ENCODE measurements around the gene CCDC92. TPM values are rescaled to one million over a fixed set of nuclear protein-coding genes. Genes with fewer than 3 reads are reported as not detected.

CCDC92 gene
- total and polyA plus RNA-seq, 5 donors from 2014 or later, result 12.9 to 24.1 (median 19.5) TPM

DNA sequence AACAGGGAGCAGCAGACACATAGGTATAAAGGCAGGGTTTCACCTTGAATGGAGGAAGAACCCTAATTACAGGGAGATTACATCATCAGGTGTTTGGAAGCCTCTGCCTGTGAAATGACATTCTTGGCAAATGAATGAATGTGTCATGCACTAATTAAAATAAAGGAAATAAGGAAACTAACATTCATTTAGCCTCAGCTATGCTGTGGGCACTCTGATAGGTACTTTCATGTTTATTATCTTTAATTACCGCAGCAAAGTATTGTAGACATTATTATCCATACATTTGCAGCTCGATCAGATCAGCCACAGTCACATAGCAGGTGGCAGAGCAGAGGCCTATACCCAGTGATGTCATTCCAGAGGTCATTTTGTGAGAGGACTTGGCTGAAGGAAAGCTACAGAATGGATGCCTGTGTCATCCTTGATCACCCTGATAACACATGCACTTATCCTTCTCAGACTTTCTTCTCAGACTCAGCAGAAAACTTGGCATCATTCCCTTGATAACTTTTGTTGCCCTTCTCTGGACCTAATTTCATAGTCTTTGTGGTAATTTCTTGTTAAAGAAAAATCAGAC is 18.8 kb upstream of the CCDC92 start:
- no peaks in the 10 kb centered on the region for H3K4me1 ChIP-seq (ENCODE audit: control insufficient read depth, insufficient read depth, low read length, poor library complexity, severe bottlenecking)
- no peaks in the 10 kb centered on the region for H3K27me3 ChIP-seq (ENCODE audit: control insufficient read depth, insufficient read depth, low read length)
- no peak overlapping the region for H3K4me3 ChIP-seq (ENCODE audit: low read depth, low read length)
- Mint-ChIP-seq H3K4me1 (peaks cover 4 to 45% (median 38%) of the 10 kb centered on the region in 4 donors), H3K27ac (no peak overlapping the region), H3K4me3 (peak overlapping the region in 1 of 4 donors; percentile 64), H3K9me3 (no peaks in the 10 kb centered on the region), H3K27me3 (no peaks in the 10 kb centered on the region), H3K36me3 (peaks cover 52% of the 10 kb centered on the region)
- no peak overlapping the region for H3K27ac ChIP-seq (ENCODE audit: insufficient read depth, low read length, poor library complexity, severe bottlenecking)
- DNase-seq, result no peak
- ATAC-seq (ENCODE audit: low read depth in 2 of 2), result no peak
- no peaks in the 10 kb centered on the region for H3K9me3 ChIP-seq (ENCODE audit: control insufficient read depth in 2 of 2, low read length in 2 of 2)
- H3K36me3 ChIP-seq (ENCODE audit: control insufficient read depth, insufficient read depth, low read length), result peaks cover 36% of the 10 kb centered on the region

GRCh38 chr12:123990511-123990910 is 17.9 kb upstream of the CCDC92 start:
- no peaks in the 10 kb centered on the region for H3K27me3 Mint-ChIP-seq

DNA sequence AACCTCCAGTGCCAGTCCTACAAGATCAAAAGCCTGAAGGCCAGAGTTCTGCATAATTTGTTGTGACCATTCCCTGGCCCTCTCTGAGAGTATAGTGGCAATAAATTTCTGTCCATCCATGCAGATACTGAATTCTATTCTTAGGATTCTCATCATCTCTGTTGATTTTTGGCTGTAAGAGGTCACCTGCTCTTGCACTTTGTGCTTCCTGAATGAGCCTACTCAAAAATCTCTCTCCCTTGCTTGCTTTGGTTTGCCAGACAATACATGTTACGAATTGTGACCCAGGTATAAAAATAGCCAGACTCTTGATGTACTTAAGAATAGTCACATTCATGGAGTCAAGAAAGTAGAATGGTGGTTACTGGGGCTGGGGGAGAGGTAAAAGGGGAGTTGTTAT is 17.1 kb upstream of the CCDC92 start:
- no peaks in the 10 kb centered on the region for H3K27me3 Mint-ChIP-seq
- Histone ChIP-seq H3K4me3 (ENCODE audit: low read depth, low read length) (no peak overlapping the region), H3K27me3 (ENCODE audit: control insufficient read depth, insufficient read depth, low read length) (no peaks in the 10 kb centered on the region), H3K36me3 (ENCODE audit: control insufficient read depth, insufficient read depth, low read length) (peaks cover 32% of the 10 kb centered on the region), H3K27ac (ENCODE audit: insufficient read depth, low read length, poor library complexity, severe bottlenecking) (no peak overlapping the region), H3K9me3 (ENCODE audit: control insufficient read depth in 2 of 2, low read length in 2 of 2) (no peaks in the 10 kb centered on the region), H3K4me1 (ENCODE audit: control insufficient read depth, insufficient read depth, low read length, poor library complexity, severe bottlenecking) (no peaks in the 10 kb centered on the region)
- peaks cover 10 to 39% (median 31%) of the 10 kb centered on the region in 4 donors for H3K4me1 Mint-ChIP-seq
- DNase-seq, result no peak
- H3K36me3 Mint-ChIP-seq, result peaks cover 50% of the 10 kb centered on the region
- H3K9me3 Mint-ChIP-seq, result no peaks in the 10 kb centered on the region
- H3K27ac Mint-ChIP-seq, result no peak overlapping the region
- ATAC-seq (ENCODE audit: low read depth in 2 of 2), result no peak
- H3K4me3 Mint-ChIP-seq, result no peak overlapping the region

More at GRCh38 chr12:123990511-123990910, 17.9 kb upstream of the CCDC92 start:
- peaks cover 32% of the 10 kb centered on the region for H3K36me3 ChIP-seq (ENCODE audit: control insufficient read depth, insufficient read depth, low read length)
- H3K4me1 ChIP-seq (ENCODE audit: control insufficient read depth, insufficient read depth, low read length, poor library complexity, severe bottlenecking), result no peaks in the 10 kb centered on the region
- no peak for ATAC-seq (ENCODE audit: low read depth in 2 of 2)
- no peak overlapping the region for H3K4me3 ChIP-seq (ENCODE audit: low read depth, low read length)
- DNase-seq, result no peak
- Mint-ChIP-seq H3K36me3 (peaks cover 47% of the 10 kb centered on the region), H3K4me1 (peaks cover 4 to 42% (median 32%) of the 10 kb centered on the region in 4 donors), H3K4me3 (no peak overlapping the region), H3K9me3 (no peaks in the 10 kb centered on the region), H3K27ac (peak overlapping the region in 2 of 3 donors; percentile 6 to 27)
- H3K27me3 ChIP-seq (ENCODE audit: control insufficient read depth, insufficient read depth, low read length), result no peaks in the 10 kb centered on the region
- no peaks in the 10 kb centered on the region for H3K9me3 ChIP-seq (ENCODE audit: control insufficient read depth in 2 of 2, low read length in 2 of 2)
- H3K27ac ChIP-seq (ENCODE audit: insufficient read depth, low read length, poor library complexity, severe bottlenecking), result no peak overlapping the region

GRCh38 chr12:123989168-123989567 is 16.5 kb upstream of the CCDC92 start:
- no peak for DNase-seq
- Mint-ChIP-seq H3K27me3 (no peaks in the 10 kb centered on the region), H3K4me3 (no peak overlapping the region), H3K4me1 (peaks cover 12 to 40% (median 31%) of the 10 kb centered on the region in 4 donors), H3K27ac (peak overlapping the region in 1 of 3 donors; percentile 31), H3K36me3 (peaks cover 48% of the 10 kb centered on the region), H3K9me3 (no peaks in the 10 kb centered on the region)
- Histone ChIP-seq H3K27me3 (ENCODE audit: control insufficient read depth, insufficient read depth, low read length) (no peaks in the 10 kb centered on the region), H3K9me3 (ENCODE audit: control insufficient read depth in 2 of 2, low read length in 2 of 2) (no peaks in the 10 kb centered on the region), H3K36me3 (ENCODE audit: control insufficient read depth, insufficient read depth, low read length) (peaks cover 32% of the 10 kb centered on the region), H3K27ac (ENCODE audit: insufficient read depth, low read length, poor library complexity, severe bottlenecking) (no peak overlapping the region), H3K4me1 (ENCODE audit: control insufficient read depth, insufficient read depth, low read length, poor library complexity, severe bottlenecking) (no peaks in the 10 kb centered on the region), H3K4me3 (ENCODE audit: low read depth, low read length) (no peak overlapping the region)
- ATAC-seq (ENCODE audit: low read depth in 2 of 2), result no peak

- no peak for DNase-seq
- H3K4me1 ChIP-seq (ENCODE audit: control insufficient read depth, insufficient read depth, low read length, poor library complexity, severe bottlenecking), result no peaks in the 10 kb centered on the region
- no peak overlapping the region for H3K4me3 ChIP-seq (ENCODE audit: low read depth, low read length)
- no peak overlapping the region for H3K27ac ChIP-seq (ENCODE audit: insufficient read depth, low read length, poor library complexity, severe bottlenecking)
- H3K27me3 Mint-ChIP-seq, result no peaks in the 10 kb centered on the region
- no peaks in the 10 kb centered on the region for H3K9me3 ChIP-seq (ENCODE audit: control insufficient read depth in 2 of 2, low read length in 2 of 2)
- no peak for ATAC-seq (ENCODE audit: low read depth in 2 of 2)
- H3K27me3 ChIP-seq (ENCODE audit: control insufficient read depth, insufficient read depth, low read length), result no peaks in the 10 kb centered on the region
- H3K9me3 Mint-ChIP-seq, result no peaks in the 10 kb centered on the region
- H3K4me1 Mint-ChIP-seq, result peaks cover 15 to 40% (median 31%) of the 10 kb centered on the region in 4 donors
- peaks cover 28% of the 10 kb centered on the region for H3K36me3 ChIP-seq (ENCODE audit: control insufficient read depth, insufficient read depth, low read length)
- peaks cover 36% of the 10 kb centered on the region for H3K36me3 Mint-ChIP-seq
- no peak overlapping the region for H3K4me3 Mint-ChIP-seq
- no peak overlapping the region for H3K27ac Mint-ChIP-seq
Measured at GRCh38 chr12:123987022-123987421, 14.4 kb upstream of the CCDC92 start.

- H3K9me3 ChIP-seq (ENCODE audit: control insufficient read depth in 2 of 2, low read length in 2 of 2), result no peaks in the 10 kb centered on the region
- Mint-ChIP-seq H3K4me1 (peaks cover 15 to 44% (median 31%) of the 10 kb centered on the region in 4 donors), H3K9me3 (no peaks in the 10 kb centered on the region)
Measured at GRCh38 chr12:123986374-123986965, 13.8 kb upstream of the CCDC92 start.

GRCh38 chr12:123984903-123985302 is 12.3 kb upstream of the CCDC92 start:
- no peaks in the 10 kb centered on the region for H3K4me1 ChIP-seq (ENCODE audit: control insufficient read depth, insufficient read depth, low read length, poor library complexity, severe bottlenecking)
- peaks cover 11% of the 10 kb centered on the region for H3K36me3 ChIP-seq (ENCODE audit: control insufficient read depth, insufficient read depth, low read length)
- Mint-ChIP-seq H3K4me1 (peaks cover 15 to 46% (median 33%) of the 10 kb centered on the region in 4 donors), H3K4me3 (no peak overlapping the region), H3K36me3 (peaks cover 29% of the 10 kb centered on the region), H3K27me3 (no peaks in the 10 kb centered on the region), H3K9me3 (no peaks in the 10 kb centered on the region), H3K27ac (peak overlapping the region in 1 of 3 donors; percentile 70)
- H3K27ac ChIP-seq (ENCODE audit: insufficient read depth, low read length, poor library complexity, severe bottlenecking), result no peak overlapping the region
- no peaks in the 10 kb centered on the region for H3K27me3 ChIP-seq (ENCODE audit: control insufficient read depth, insufficient read depth, low read length)
- DNase-seq (no peak), ATAC-seq (ENCODE audit: low read depth in 2 of 2) (no peak)
- no peak overlapping the region for H3K4me3 ChIP-seq (ENCODE audit: low read depth, low read length)
- no peaks in the 10 kb centered on the region for H3K9me3 ChIP-seq (ENCODE audit: control insufficient read depth in 2 of 2, low read length in 2 of 2)

More at GRCh38 chr12:123986374-123986965, 13.8 kb upstream of the CCDC92 start:
- no peaks in the 10 kb centered on the region for H3K27me3 ChIP-seq (ENCODE audit: control insufficient read depth, insufficient read depth, low read length)
- ATAC-seq (ENCODE audit: low read depth in 2 of 2), result no peak
- Mint-ChIP-seq H3K27me3 (no peaks in the 10 kb centered on the region), H3K27ac (no peak overlapping the region), H3K4me3 (no peak overlapping the region), H3K36me3 (peaks cover 33% of the 10 kb centered on the region)
- H3K4me1 ChIP-seq (ENCODE audit: control insufficient read depth, insufficient read depth, low read length, poor library complexity, severe bottlenecking), result no peaks in the 10 kb centered on the region
- H3K27ac ChIP-seq (ENCODE audit: insufficient read depth, low read length, poor library complexity, severe bottlenecking), result no peak overlapping the region
- H3K36me3 ChIP-seq (ENCODE audit: control insufficient read depth, insufficient read depth, low read length), result peaks cover 24% of the 10 kb centered on the region
- DNase-seq, result no peak
- no peak overlapping the region for H3K4me3 ChIP-seq (ENCODE audit: low read depth, low read length)

All from CD4-positive, CD25-positive, alpha-beta regulatory T cell (primary cell).